Measurements from ENCODE around the gene ZNF576.

The ZNF576 gene

GRCh38 chr19:43575955-43576878 is 20.2 kb upstream of the ZNF576 start:
- no peak for DNase-seq
- peaks cover 8% of the 10 kb centered on the region for H3K79me1 ChIP-seq (ENCODE audit: low read length)
- peak overlapping the region; percentile 34 for H3K4me2 ChIP-seq (ENCODE audit: low read length)
- H3K27me3 ChIP-seq (ENCODE audit: insufficient read depth, low read length, poor library complexity): no peaks in the 10 kb centered on the region
- no peak overlapping the region for H3K4ac ChIP-seq (ENCODE audit: low read depth, low read length)
- H2BK120ac ChIP-seq (ENCODE audit: low read depth, low read length): no peak overlapping the region
- no peak overlapping the region for H4K8ac ChIP-seq (ENCODE audit: low read depth, low read length)
- no peak overlapping the region for H2BK15ac ChIP-seq (replicated peaks; ENCODE audit: low read depth)
- no peaks in the 10 kb centered on the region for H3K36me3 ChIP-seq (ENCODE audit: control insufficient read depth, insufficient read depth, low read length)
- H4K5ac ChIP-seq (ENCODE audit: low read length): no peak overlapping the region
- H3K23ac ChIP-seq (ENCODE audit: low read length): no peak overlapping the region
- H3K4me3 ChIP-seq (ENCODE audit: low read length): no peak overlapping the region
- no peak overlapping the region for H2AK5ac ChIP-seq (ENCODE audit: low read length)
- no peak overlapping the region for H3K27ac ChIP-seq (ENCODE audit: low read depth, low read length)
- no peak overlapping the region for H2BK5ac ChIP-seq (ENCODE audit: low read length)
- no peaks in the 10 kb centered on the region for H3K79me2 ChIP-seq (ENCODE audit: control insufficient read depth, insufficient read depth, low read length)
- peaks cover 5% of the 10 kb centered on the region for H3K4me1 ChIP-seq (ENCODE audit: control insufficient read depth, low read depth, low read length)
- no CpG with 5 or more reads among the region's 37 CpGs for WGBS (ENCODE audit: extremely low coverage, insufficient coverage, low lambda C conversion rate)
- no peak overlapping the region for H3K18ac ChIP-seq (ENCODE audit: low read length)
- peak overlapping the region; percentile 56 for H3K9ac ChIP-seq (ENCODE audit: low read length)
- peak overlapping the region; percentile 77 for H3K56ac ChIP-seq (ENCODE audit: low read length)

- Histone ChIP-seq H3K9ac (ENCODE audit: low read length) (no peak overlapping the region), H3K27me3 (ENCODE audit: insufficient read depth, low read length, poor library complexity) (no peaks in the 10 kb centered on the region), H3K79me1 (ENCODE audit: low read length) (peaks cover 9% of the 10 kb centered on the region), H3K23ac (ENCODE audit: low read length) (no peak overlapping the region), H3K79me2 (ENCODE audit: control insufficient read depth, insufficient read depth, low read length) (no peaks in the 10 kb centered on the region), H4K5ac (ENCODE audit: low read length) (no peak overlapping the region), H2BK120ac (ENCODE audit: low read depth, low read length) (no peak overlapping the region), H2BK5ac (ENCODE audit: low read length) (no peak overlapping the region), H3K36me3 (ENCODE audit: control insufficient read depth, insufficient read depth, low read length) (no peaks in the 10 kb centered on the region), H3K4me3 (ENCODE audit: low read length) (no peak overlapping the region), H3K27ac (ENCODE audit: low read depth, low read length) (no peak overlapping the region), H2BK15ac (replicated peaks; ENCODE audit: low read depth) (no peak overlapping the region), H3K56ac (ENCODE audit: low read length) (no peak overlapping the region), H3K4me2 (ENCODE audit: low read length) (no peak overlapping the region), H3K18ac (ENCODE audit: low read length) (no peak overlapping the region), H3K4me1 (ENCODE audit: control insufficient read depth, low read depth, low read length) (peaks cover 9% of the 10 kb centered on the region), H4K8ac (ENCODE audit: low read depth, low read length) (no peak overlapping the region), H3K4ac (ENCODE audit: low read depth, low read length) (no peak overlapping the region), H2AK5ac (ENCODE audit: low read length) (no peak overlapping the region)
- no peak for DNase-seq
- no CpG with 5 or more reads among the region's 3 CpGs for WGBS (ENCODE audit: extremely low coverage, insufficient coverage, low lambda C conversion rate)
These were observed 17.6 kb upstream of the ZNF576 start for GRCh38 chr19:43578787-43579186.

- Histone ChIP-seq H2BK120ac (ENCODE audit: low read depth, low read length) (no peak overlapping the region), H3K27ac (ENCODE audit: low read depth, low read length) (no peak overlapping the region), H4K8ac (ENCODE audit: low read depth, low read length) (no peak overlapping the region), H3K4me2 (ENCODE audit: low read length) (peak overlapping the region; percentile 0), H3K4me1 (ENCODE audit: control insufficient read depth, low read depth, low read length) (peaks cover 6% of the 10 kb centered on the region), H3K56ac (ENCODE audit: low read length) (peak overlapping the region; percentile 80), H2BK5ac (ENCODE audit: low read length) (no peak overlapping the region), H3K36me3 (ENCODE audit: control insufficient read depth, insufficient read depth, low read length) (no peaks in the 10 kb centered on the region), H2BK15ac (replicated peaks; ENCODE audit: low read depth) (no peak overlapping the region), H3K23ac (ENCODE audit: low read length) (no peak overlapping the region), H2AK5ac (ENCODE audit: low read length) (peak overlapping the region; percentile 15), H3K4me3 (ENCODE audit: low read length) (no peak overlapping the region), H3K9ac (ENCODE audit: low read length) (peak overlapping the region; percentile 16), H3K18ac (ENCODE audit: low read length) (no peak overlapping the region), H4K5ac (ENCODE audit: low read length) (no peak overlapping the region), H3K79me2 (ENCODE audit: control insufficient read depth, insufficient read depth, low read length) (no peaks in the 10 kb centered on the region), H3K27me3 (ENCODE audit: insufficient read depth, low read length, poor library complexity) (no peaks in the 10 kb centered on the region), H3K79me1 (ENCODE audit: low read length) (peaks cover 1% of the 10 kb centered on the region), H3K4ac (ENCODE audit: low read depth, low read length) (no peak overlapping the region)
- WGBS (ENCODE audit: extremely low coverage, insufficient coverage, low lambda C conversion rate): no CpG with 5 or more reads among the region's 7 CpGs
- no peak for DNase-seq
These were observed 14.9 kb upstream of the ZNF576 start for GRCh38 chr19:43581467-43581866.

GRCh38 chr19:43582495-43582894 is 13.9 kb upstream of the ZNF576 start:
- H2BK15ac ChIP-seq (replicated peaks; ENCODE audit: low read depth): no peak overlapping the region
- peaks cover 5% of the 10 kb centered on the region for H3K4me1 ChIP-seq (ENCODE audit: control insufficient read depth, low read depth, low read length)
- no peak overlapping the region for H4K5ac ChIP-seq (ENCODE audit: low read length)
- H3K4ac ChIP-seq (ENCODE audit: low read depth, low read length): no peak overlapping the region
- H4K8ac ChIP-seq (ENCODE audit: low read depth, low read length): no peak overlapping the region
- no peak overlapping the region for H2BK5ac ChIP-seq (ENCODE audit: low read length)
- no peaks in the 10 kb centered on the region for H3K79me2 ChIP-seq (ENCODE audit: control insufficient read depth, insufficient read depth, low read length)
- H3K36me3 ChIP-seq (ENCODE audit: control insufficient read depth, insufficient read depth, low read length): peaks cover 1% of the 10 kb centered on the region
- no peak overlapping the region for H3K56ac ChIP-seq (ENCODE audit: low read length)
- no peaks in the 10 kb centered on the region for H3K27me3 ChIP-seq (ENCODE audit: insufficient read depth, low read length, poor library complexity)
- no peak overlapping the region for H2BK120ac ChIP-seq (ENCODE audit: low read depth, low read length)
- H3K79me1 ChIP-seq (ENCODE audit: low read length): peaks cover 1% of the 10 kb centered on the region
- DNase-seq: no peak
- H3K23ac ChIP-seq (ENCODE audit: low read length): no peak overlapping the region
- no peak overlapping the region for H2AK5ac ChIP-seq (ENCODE audit: low read length)
- no CpG with 5 or more reads among the region's 2 CpGs for WGBS (ENCODE audit: extremely low coverage, insufficient coverage, low lambda C conversion rate)
- no peak overlapping the region for H3K9ac ChIP-seq (ENCODE audit: low read length)
- H3K27ac ChIP-seq (ENCODE audit: low read depth, low read length): no peak overlapping the region
- H3K4me3 ChIP-seq (ENCODE audit: low read length): no peak overlapping the region
- no peak overlapping the region for H3K18ac ChIP-seq (ENCODE audit: low read length)
- H3K4me2 ChIP-seq (ENCODE audit: low read length): no peak overlapping the region

- Histone ChIP-seq H3K9ac (ENCODE audit: low read length) (no peak overlapping the region), H2BK15ac (replicated peaks; ENCODE audit: low read depth) (no peak overlapping the region), H3K4ac (ENCODE audit: low read depth, low read length) (no peak overlapping the region), H3K56ac (ENCODE audit: low read length) (no peak overlapping the region), H2BK5ac (ENCODE audit: low read length) (no peak overlapping the region), H3K36me3 (ENCODE audit: control insufficient read depth, insufficient read depth, low read length) (peaks cover 1% of the 10 kb centered on the region), H3K79me1 (ENCODE audit: low read length) (peaks cover 1% of the 10 kb centered on the region), H2BK120ac (ENCODE audit: low read depth, low read length) (no peak overlapping the region), H3K4me2 (ENCODE audit: low read length) (no peak overlapping the region), H3K18ac (ENCODE audit: low read length) (no peak overlapping the region), H4K5ac (ENCODE audit: low read length) (no peak overlapping the region), H3K4me3 (ENCODE audit: low read length) (no peak overlapping the region), H3K79me2 (ENCODE audit: control insufficient read depth, insufficient read depth, low read length) (no peaks in the 10 kb centered on the region), H3K23ac (ENCODE audit: low read length) (no peak overlapping the region), H3K27ac (ENCODE audit: low read depth, low read length) (no peak overlapping the region), H3K27me3 (ENCODE audit: insufficient read depth, low read length, poor library complexity) (no peaks in the 10 kb centered on the region), H3K4me1 (ENCODE audit: control insufficient read depth, low read depth, low read length) (peaks cover 5% of the 10 kb centered on the region), H4K8ac (ENCODE audit: low read depth, low read length) (no peak overlapping the region), H2AK5ac (ENCODE audit: low read length) (no peak overlapping the region)
- no CpG with 5 or more reads among the region's 1 CpG for WGBS (ENCODE audit: extremely low coverage, insufficient coverage, low lambda C conversion rate)
- DNase-seq: no peak
These were observed 11.9 kb upstream of the ZNF576 start for GRCh38 chr19:43584484-43584883.
